NCI-H345 (cell line): Measurements from ENCODE around the gene IKZF3.

ENCODE experiments used
- DNase-seq: peaks from one replicate; lab custom pipeline; 2025; lab: John Stamatoyannopoulos, UW

Gene IKZF3

GRCh38 chr17:39814497-39814896 lies 49.6 kb downstream of the IKZF3 start:
- no peak for DNase-seq

GRCh38 chr17:39813631-39814030 lies 50.5 kb downstream of the IKZF3 start:
- DNase-seq, result no peak

GRCh38 chr17:39812466-39812865 lies 51.6 kb downstream of the IKZF3 start:
- peak; percentile 33 for DNase-seq

- no peak for DNase-seq
Measured at GRCh38 chr17:39810939-39811728, 53.0 kb downstream of the IKZF3 start.

GRCh38 chr17:39809221-39809620 lies 54.9 kb downstream of the IKZF3 start:
- no peak for DNase-seq

- no peak for DNase-seq
Measured at GRCh38 chr17:39808409-39808997, 55.6 kb downstream of the IKZF3 start.

- DNase-seq, result no peak
Measured at GRCh38 chr17:39804839-39805238, 59.3 kb downstream of the IKZF3 start.

GRCh38 chr17:39801055-39801454 lies 63.1 kb downstream of the IKZF3 start:
- no peak for DNase-seq

- DNase-seq, result peak; percentile 76
Measured at GRCh38 chr17:39800540-39800939, 63.6 kb downstream of the IKZF3 start.

- no peak for DNase-seq
Measured at GRCh38 chr17:39799395-39799794, 64.7 kb downstream of the IKZF3 start.

- DNase-seq, result no peak
Measured at GRCh38 chr17:39794249-39794970, 69.7 kb downstream of the IKZF3 start.

- DNase-seq, result no peak
Measured at GRCh38 chr17:39793301-39793872, 70.7 kb downstream of the IKZF3 start.

GRCh38 chr17:39792526-39793221 lies 71.4 kb downstream of the IKZF3 start:
- no peak for DNase-seq

- DNase-seq, result no peak
Measured at GRCh38 chr17:39791111-39791992, 72.8 kb downstream of the IKZF3 start.

- no peak for DNase-seq
Measured at GRCh38 chr17:39787743-39788484, 76.2 kb downstream of the IKZF3 start.

- peak; percentile 41 for DNase-seq
Measured at GRCh38 chr17:39787041-39787440, 77.1 kb downstream of the IKZF3 start.

- no peak for DNase-seq
Measured at GRCh38 chr17:39782980-39783379, 81.1 kb downstream of the IKZF3 start.

- no peak for DNase-seq
Measured at GRCh38 chr17:39782481-39782880, 81.6 kb downstream of the IKZF3 start.

- no peak for DNase-seq
Measured at GRCh38 chr17:39781861-39782213, 82.3 kb downstream of the IKZF3 start.
